PFSK-1 (cell line): ENCODE results near the gene A4GNT.

Experiments used
- POLR2AphosphoS5 ChIP-seq: IDR thresholded peaks from 2 replicates; pipeline ENCODE4 v1.6.1; 2012; ENCODE audit warnings: low read depth, mild to moderate bottlenecking, control low read depth, low read length, moderate library complexity
- TAF1 ChIP-seq: IDR thresholded peaks from 2 replicates; pipeline ENCODE4 v1.6.1; 2012; ENCODE audit warnings: low read length, control low read depth, borderline replicate concordance; ENCODE audit not compliant: insufficient read depth

GRCh38 chr3:138089091-138089490 lies 43.1 kb downstream of the A4GNT start:
- TF ChIP-seq POLR2AphosphoS5 (no peak), TAF1 (no peak)
